GM19351 (cell line): ENCODE measurements around the gene RDH12.
A peak's percentile ranks its signal among the peaks of the same experiment; 100 is the strongest.
"Not testable (repeated sequence)": the region's sequence is repeated elsewhere in the genome, so short reads cannot be mapped to it uniquely, and the experiment has no call there.

Experiments
- ATAC-seq: cut with Tn5 transposase; IDR thresholded peaks from one replicate; pipeline ENCODE4 v1.9.1; 2021; ENCODE audit warnings: mild to moderate bottlenecking, moderate library complexity; ENCODE audit not compliant: unreplicated experiment

The RDH12 gene

DNA sequence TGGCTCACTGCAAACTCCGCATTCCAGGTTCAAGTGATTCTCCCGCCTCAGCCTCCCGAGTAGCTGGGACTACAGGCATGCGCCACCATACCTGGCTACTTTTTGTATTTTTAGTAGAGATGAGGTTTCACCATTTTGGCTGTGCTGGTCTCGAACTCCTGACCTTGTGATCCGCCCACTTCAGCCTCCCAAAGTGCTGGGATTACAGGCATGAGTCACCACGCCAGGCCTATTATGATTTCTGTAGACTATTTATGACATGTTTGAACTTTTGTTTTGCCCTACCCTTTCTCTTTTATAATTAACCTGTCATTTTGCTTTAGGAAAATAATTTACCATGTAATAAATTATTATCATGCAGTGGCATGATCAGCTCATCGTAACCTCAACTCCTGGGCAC lies at the start of gene RDH12:
Gene RDH12, plus strand, starts transcription at position 395 of the 400 bp plus-strand sequence. CDS start 20,757 bp downstream, outside the sequence.
- not testable (repeated sequence) for ATAC-seq

DNA sequence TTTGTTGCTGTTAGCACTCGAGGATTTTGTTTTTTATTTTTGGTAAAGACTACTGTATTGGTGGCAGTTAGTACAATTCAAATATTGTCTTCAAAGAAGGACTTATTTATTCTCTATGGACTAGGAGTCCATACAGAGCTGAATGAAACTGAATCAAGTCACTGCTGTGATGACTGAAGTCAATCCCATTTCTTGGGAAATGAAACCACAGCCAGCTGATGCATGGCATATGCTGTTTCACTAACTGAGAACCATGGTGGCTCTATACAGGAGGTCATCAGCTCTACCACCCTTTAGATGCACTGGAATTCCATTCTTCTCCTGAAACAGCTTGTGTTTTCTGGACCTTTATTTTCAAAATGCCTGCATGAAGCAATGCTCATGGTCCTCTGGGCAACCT lies 49.5 kb upstream of the RDH12 start:
- no peak for ATAC-seq

DNA sequence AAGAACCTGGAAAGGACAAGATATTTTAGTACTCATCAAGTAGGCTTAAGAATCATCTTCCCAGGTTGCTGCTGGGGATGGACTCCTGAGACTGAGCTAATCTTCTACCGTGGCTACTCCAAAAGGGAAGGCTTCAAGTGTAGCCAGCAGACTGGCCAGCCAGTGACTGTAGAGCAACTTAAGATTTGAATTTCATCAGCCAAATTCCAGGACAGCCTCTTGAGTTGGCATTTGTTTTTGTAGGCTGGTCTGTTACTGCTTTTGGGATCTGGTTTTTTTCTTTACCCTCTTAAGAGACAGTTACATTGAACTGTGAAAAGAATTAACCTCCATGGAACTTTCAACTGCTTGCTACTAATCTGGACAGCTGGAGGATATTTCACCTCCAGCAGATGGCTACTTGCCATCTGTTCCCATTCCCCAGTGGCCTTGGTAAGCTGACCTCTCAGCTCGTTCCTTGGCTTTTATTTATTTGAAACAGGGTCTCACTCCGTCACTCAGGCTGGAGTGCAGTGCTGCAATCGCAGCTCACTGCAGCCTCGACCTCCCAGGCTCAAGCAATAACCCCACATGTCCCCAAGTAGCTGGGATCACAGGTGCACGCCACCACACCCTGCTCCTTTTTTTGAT lies 47.9 kb upstream of the RDH12 start:
- no peak for ATAC-seq

DNA sequence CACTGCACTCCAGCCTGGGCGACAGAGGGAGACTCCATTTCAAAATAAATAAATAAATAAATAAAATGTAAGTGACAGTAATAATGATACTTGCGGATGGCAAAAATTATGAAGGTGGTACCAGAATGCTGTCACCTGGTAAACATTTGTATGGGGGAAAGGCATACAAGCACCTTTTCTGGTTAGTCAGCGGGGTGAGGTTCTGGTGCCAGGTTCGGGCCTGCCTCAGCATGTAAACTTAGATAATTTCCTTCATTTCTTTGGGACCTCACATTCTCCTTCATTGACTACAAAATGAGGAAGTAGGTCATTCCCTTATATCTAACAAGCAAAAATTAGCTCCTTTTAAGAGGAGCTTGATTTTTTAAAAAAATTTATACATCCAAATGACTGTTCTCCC lies 38.1 kb upstream of the RDH12 start:
- no peak for ATAC-seq

DNA sequence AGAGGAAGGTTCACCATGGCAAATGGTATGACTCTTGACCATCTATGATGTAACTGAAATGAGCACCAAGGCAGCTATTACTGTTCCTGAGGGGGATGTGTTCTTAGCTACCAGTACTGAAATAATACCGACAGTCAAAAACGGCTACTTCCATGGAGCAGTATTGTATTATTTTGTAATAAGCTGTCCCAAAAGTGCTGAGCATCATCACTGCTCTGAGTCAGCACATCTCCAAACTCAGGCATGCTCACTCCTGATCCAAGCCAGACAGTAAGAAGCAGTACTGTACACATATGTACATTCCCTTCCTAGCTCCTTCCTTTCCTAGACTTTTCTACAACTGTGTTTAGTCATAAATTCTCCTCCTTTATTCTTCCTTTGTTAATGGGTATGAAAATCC lies 35.8 kb upstream of the RDH12 start:
- ATAC-seq, result no peak

DNA sequence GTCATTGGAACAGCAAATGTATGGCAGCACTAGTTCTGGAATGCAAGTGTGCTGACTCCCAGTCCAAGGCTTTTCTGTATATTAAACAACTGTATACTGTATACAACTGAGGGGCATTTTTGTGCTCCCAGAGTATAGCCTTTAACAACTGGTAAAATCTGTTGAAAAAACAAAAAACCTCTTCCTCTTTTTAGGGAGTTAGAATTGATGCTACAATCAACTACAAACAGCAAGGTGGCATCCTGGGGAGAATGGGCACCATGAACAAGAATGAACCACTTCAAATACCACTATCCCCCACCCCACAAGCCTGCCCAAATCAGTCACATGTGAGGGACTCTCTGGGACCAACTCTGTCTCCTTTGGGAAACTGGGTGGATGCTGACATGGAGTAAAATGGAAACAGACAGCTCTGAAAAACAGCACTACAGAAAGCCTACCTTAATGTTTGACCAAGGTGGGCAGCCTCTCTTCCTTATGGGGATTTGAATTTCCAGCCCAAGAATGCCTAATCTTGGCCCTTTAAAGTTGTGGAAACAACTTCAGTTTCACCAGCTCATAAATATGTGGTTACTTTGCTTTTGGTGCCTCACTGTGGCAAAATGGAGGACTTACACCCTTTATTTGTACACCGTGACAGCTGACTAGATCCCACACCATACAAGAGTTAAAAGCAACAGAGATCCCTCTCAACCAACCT lies 34.8 kb upstream of the RDH12 start:
- ATAC-seq, result no peak

DNA sequence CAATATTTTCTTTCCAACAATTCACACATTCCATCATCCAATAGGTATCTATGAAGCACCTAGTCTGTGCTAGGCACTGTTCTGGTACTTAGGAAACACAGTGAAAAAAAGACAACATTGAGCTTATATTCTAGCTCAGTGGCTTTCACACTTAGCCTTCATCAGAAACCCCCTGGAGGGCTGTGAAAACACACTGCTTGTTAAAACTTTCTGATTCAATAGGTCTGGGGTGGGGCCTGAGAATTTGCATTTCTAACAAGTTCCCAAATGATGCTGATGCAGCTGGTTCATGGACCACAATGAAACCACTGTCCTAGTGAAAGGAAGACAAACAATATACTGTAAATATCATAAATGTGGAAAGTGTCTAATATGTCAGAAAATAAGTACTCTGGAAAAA lies 33.1 kb upstream of the RDH12 start:
- ATAC-seq, result no peak

DNA sequence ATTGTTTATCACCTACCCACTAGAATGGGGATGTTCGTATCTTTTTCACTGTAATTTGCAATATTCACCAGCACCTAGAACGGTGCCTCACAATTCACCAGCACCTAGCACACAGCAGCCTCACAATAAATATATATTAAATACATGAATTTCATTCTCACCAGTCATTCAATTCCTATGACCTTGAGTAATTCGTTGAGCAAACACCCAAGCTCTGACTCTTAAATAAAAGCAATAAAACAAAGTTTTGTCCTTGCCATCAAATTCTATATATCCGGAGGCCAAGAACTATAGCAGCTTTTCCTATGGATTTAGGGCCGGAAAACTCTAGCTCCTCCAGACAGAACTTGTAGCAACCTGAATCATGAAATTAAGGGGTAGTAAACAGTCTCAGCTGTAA lies 28.2 kb upstream of the RDH12 start:
- no peak for ATAC-seq

DNA sequence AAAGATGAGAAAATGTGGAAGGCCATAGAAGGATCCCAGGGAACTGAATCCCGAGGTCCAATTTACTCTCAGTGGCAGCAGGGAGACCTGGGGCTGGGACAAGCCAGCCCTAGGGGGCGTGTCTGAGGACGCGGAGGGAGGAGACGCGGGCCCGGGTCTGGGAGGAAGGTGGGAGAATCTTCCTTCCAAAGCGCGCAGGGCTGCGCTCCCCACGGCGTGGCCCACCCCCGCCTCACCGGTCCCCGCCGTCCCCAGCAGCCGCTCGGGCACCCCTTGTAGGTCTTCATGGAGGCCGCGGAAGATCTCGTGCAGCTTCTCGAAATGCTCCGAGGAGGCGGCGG lies 27.6 kb upstream of the RDH12 start:
- ATAC-seq, result peak; percentile 66

DNA sequence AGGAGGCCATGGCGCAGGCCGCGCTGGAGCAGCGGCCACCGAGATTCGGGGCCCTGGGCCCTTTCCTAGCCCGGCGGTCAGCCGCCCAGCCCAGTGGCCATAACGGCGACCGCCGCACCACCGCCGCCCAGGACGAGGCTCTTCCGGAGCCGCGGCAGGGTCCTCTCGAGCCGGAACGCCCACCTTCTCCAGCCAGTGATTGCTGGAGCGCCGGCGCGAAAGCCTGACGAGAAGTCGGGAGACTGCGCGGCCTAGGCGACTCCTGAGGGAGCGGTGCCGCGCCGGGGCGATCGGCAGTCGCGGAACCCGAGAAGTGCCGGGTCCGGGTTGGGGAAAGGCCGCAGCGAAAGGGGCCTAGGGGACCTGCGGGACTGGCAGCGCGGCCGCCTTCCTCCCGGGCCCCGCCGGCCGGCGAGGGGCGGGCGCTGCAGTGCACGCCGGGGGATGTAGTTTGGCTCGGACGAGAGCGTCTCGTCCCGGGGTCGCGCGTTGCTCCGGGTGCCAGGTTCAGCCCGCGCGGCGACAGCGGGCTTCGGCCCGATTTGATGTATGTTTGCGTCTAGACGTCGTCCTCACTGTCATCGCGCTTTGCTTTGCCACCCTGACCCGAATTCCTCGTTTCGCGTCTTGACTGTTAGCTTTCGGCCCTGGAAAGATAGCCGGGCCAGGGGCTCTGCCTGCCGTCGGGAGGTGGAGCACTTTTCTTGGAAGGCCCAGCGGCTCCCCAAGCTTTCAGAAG lies 27.0 kb upstream of the RDH12 start, which contains the start of gene VTI1B:
Gene VTI1B, minus strand, starts transcription at position 153 of the 739 bp plus-strand sequence. Its CDS starts 143 bp downstream, at position 10.
- ATAC-seq, result peak; percentile 85

DNA sequence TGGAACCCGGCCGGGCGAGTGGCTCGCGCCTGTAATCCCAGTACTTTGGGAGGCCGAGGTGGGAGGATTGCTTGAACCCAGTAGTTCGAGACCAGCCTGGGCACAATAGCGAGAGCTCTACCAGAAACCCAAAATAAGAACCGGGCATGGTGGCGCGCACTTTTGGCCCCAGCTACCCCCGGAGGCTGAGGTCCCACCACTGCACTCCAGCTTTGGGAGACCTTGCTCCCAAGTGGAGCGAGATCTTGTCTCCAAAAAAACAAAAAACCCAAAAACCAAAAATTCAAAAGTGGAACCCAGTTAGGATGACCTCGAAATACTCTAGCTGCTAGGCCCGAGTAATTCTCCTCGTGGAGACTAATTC lies 26.5 kb upstream of the RDH12 start:
- ATAC-seq, result no peak

DNA sequence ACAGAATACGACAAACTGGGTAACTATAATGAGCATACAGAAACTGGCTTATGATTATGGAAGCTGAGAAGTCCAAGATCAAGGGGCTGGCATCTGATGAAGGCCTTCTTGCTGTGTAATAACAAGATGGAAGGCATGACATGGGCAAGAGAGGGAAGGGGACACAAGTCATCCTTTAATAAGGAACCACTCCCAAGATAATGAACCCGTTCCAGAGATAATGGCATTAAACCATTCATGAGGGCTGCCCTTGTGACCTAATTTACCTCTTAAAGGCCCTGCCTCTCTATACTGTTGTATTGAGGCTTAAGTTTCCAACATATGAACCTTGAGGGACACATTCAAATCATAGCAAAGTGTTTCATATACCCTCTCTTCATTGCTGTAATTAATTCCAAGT lies 22.7 kb upstream of the RDH12 start:
- no peak for ATAC-seq

DNA sequence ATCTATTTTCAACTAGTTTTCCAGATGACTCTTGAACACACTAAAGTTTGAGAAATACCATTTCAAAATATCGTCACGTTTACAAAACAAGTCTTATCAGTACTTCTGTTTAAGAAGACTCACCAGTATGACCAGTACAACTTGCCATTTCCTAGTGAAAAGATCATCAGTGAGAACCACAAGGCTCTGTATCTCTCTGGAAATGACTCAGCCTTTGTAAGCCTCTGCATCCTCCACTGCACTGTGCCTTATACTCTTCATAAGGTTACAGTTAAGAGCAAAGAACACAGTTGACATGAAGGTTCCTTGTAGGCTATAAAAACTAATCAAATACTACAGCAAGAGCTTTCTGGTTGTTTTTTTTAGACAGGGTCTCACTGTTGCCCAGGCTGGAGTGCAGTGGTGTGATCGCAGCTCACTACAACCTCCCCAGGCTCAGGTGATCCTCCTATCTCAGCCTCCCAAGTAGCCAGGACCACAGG lies 21.5 kb upstream of the RDH12 start:
- ATAC-seq, result peak; percentile 100

DNA sequence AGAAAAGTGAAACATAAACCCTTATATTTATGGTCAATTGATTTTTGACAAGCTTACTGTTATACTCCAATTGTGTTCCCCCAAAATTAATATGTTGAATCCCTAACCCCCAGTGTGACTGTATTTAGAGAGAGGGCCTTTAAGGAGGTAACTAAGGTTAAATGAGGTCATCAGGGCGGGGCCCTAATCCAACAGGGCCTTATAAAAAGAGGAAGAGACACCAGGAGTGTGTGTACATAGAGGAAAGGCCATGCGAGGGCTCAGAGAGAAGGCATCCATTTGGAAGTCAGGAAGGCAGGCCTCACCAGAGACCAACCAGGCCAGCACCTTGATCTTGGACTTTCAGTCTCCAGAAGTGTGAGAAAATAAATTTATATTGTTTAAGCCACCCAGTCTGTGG lies 20.7 kb upstream of the RDH12 start:
- no peak for ATAC-seq

DNA sequence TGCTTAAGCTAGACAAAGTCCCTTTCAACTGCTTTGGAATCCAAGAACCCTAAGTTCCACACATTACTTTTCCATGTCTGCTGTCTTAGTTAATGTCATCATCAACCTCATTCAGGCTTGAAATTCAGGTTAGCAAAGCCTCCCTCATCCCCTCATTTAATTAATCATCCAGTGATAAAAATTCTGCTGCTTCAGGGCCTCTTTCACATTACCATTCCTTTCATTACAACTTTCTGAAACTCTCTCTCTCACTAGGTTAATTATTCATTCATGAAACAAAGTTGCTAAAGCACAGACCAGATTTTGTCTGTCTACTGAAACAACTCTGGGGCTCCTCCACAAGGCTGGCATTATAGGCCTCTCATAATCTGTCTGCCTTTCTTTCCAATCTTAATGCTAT lies 17.8 kb upstream of the RDH12 start:
- ATAC-seq, result no peak

DNA sequence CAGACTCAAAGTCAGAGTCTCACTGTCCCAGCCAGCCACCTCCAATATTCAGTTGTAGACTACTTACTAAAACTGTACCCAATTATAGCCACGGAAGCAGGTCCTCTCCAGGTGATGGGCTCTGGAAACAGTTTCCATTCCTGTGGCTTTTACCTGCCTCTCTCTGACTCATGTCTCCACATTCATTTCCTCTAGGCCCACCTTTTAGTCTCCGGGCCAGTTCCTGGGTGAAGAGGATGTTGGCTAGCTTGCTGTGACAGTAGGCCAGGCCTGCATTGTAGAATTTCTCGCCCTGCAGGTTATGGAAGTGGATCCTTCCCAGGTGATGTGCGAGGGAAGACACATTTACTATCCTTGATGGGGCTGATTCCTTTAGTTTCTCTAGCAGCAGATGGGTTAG lies 11.7 kb upstream of the RDH12 start:
- ATAC-seq, result no peak

DNA sequence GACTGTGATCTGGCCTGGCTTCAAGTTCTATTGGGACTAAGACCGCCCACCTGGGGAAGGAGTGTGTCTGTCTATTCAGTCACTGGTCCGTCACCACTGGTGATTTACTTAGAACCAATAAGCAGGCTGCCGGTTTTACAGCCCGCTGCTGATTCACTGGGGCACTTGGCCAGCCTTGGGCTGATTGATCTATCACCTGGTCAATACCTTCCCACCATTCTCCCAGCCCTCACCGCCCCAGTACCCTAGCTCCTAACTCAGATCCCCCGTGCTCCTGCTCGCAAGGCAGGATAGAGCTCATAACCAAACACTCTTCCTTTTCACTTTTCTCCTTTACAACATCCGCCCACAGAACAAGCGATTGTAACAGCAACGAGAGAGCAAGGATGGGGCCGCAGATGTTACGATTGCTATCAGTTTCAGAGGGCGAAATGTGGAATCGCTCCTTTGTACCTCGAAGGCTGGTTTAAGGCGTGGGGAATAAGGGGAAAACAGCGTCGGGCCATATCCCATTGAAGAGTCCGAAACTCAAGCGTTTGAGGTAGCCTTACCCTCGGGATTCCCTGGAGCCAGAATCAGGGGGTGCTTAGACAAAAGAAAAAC lies 6.8 kb upstream of the RDH12 start:
- peak; percentile 88 for ATAC-seq

DNA sequence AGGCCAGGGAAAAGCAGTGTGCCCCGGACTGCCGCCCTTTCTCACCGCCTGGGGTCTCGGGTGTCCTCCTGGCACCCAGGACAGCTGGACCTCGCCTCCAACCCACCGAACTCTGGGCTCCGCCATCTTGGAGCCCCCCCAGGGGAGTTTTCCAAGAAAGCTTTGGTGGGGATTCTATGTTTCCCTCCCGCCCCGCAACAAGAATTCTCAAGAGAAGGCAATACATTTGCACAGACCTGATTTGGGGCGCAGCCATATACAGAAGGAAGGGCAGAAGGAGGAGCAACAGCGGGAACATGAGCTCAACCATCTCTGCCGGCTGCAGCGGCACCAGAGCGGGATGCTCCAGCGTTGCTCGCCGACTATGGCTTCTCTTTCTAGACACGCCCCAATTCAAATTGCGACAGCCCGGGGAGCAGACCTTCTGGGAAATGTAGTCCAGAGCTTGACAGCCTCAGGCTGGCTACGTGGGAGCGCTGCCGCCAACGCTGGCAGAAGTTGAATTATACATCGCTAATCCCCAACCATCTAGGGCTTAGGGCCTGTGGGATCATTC lies 6.2 kb upstream of the RDH12 start, which contains the start of gene RDH11:
Gene RDH11, minus strand, starts transcription at position 371 of the 556 bp plus-strand sequence. Its CDS starts 61 bp downstream, at position 310.
- ATAC-seq, result peak; percentile 82

DNA sequence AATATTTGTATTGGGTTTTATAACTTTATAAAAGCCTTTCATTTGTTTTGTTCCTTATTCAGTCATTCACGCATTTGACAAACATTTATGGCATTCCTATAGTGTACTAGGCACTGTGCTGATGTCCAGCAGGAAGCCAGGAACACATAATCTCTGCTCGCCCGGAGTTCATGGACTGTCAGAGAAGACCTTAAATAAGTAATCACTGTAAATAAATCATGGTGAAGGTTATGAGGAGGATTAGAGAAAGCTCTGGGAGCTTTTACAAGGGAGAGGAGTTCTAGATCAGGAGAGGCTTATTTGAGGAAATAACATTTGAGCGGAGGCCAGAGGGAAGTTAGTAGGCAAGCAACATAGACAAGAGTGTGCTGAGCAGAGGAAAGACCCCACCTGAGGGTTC lies 4.7 kb upstream of the RDH12 start:
- ATAC-seq, result no peak

DNA sequence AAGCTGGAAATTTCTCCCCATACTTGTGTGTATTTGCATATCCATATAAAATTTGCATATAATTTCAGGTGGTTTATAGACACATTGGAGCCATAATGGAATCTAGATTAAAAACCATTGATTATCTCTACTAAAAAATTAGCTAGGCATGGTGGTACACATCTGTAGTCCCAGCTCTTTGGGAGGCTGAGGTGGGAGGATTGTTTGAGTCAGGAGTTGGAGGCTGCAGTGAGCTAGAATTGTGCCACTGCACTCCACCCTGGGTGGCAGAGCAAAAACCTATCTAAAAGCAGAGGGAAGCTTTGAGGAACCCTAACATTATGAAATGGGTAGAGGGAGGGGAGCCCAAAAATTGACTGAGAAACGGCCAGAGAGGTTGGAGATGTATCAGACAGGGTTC lies 3.5 kb upstream of the RDH12 start:
- ATAC-seq, result no peak

DNA sequence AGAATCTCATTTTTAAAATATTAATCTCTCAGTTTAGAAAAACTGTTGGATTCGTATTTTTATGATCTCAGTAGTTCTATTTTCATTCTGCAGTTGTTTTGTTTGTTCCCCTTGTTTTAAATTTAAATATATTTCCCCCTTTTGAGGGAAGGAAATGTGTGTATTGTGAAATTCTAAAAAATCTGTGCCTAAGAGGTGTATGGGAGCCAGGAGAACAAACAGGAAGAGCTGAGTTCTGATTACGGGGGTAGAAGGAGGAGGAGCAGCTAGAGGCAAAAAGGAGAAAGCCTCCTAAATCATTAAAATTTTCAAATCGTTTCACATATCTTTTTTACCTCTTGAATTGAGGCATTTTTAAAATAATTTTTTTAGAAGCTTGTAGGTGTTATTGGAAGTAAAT lies 2.3 kb downstream of the RDH12 start:
- ATAC-seq, result no peak
